BLaER1 treated with 17β-estradiol and CSF1 and Interleukin-3, amounts not matched to agents 10 nM and 100 nM (cell line): ENCODE data around the gene SLC25A30.
"Not testable (repeated sequence)": the region's sequence is repeated elsewhere in the genome, so short reads cannot be mapped to it uniquely, and the experiment has no call there.

ENCODE experiments used
- H3K27ac ChIP-seq, 11 experiments: shearing (Covaris generic); formaldehyde crosslinking; 2 replicates each; pipeline ENCODE4 v1.8.1; 2022
- H3K27me3 ChIP-seq, 11 experiments: shearing (Covaris generic); formaldehyde crosslinking; 2 replicates each; pipeline ENCODE4 v1.8.1; 2022
- H3K36me3 ChIP-seq, 11 experiments: shearing (Covaris generic); formaldehyde crosslinking; 2 replicates each; pipeline ENCODE4 v1.8.1; 2022
- H3K4me1 ChIP-seq, 10 experiments: shearing (Covaris generic); formaldehyde crosslinking; 2 replicates each; pipeline ENCODE4 v1.8.1; 2022
- H3K4me2 ChIP-seq, 11 experiments: shearing (Covaris generic); formaldehyde crosslinking; 2 replicates each; pipeline ENCODE4 v1.8.1; 2022
- H3K4me3 ChIP-seq, 10 experiments: shearing (Covaris generic); formaldehyde crosslinking; 2 replicates each; pipeline ENCODE4 v1.8.1; 2022
- H3K9ac ChIP-seq, 11 experiments: shearing (Covaris generic); formaldehyde crosslinking; 2 replicates each; pipeline ENCODE4 v1.8.1; 2022
- H3K9me3 ChIP-seq, 11 experiments: shearing (Covaris generic); formaldehyde crosslinking; replicated peaks in 1 of 11; 2 replicates each; pipeline ENCODE4 v1.8.1; 2022
- H4K20me1 ChIP-seq, 11 experiments: shearing (Covaris generic); formaldehyde crosslinking; 2 replicates each; pipeline ENCODE4 v1.8.1; 2022
- Cebpa-rat ChIP-seq, 11 experiments: shearing (Covaris generic); IDR thresholded peaks; 2 replicates each; pipeline ENCODE4 v1.8.1; 2022

SLC25A30 gene

DNA sequence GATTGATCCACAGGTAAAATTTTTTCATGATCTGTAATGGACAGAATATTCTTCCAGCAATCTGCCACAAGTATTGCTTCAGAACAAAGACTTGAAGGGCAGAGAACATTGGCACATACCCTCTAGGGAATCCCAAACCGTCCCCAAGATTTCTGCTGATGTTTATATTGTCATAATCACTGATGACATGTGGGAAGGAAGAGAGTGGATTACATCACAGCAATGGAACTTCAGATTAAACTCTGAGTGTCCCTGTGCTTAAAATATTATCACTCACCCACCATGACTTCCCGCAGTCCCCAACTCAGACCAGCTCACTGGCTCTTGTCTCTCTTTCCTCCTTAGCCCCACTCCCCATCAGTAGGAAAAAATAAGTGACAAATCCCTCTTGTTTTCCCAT, 68.7 kb downstream of the SLC25A30 start:
- TF ChIP-seq Cebpa-rat (IDR thresholded peaks at IDR 0.05): peak in 3 of 11 experiments; percentile 45 to 70 (median 64); a peak in 4 of 22 replicates
- peaks cover 62 to 99% (median 89%) of the 10 kb centered on the region in 11 experiments for H3K36me3 ChIP-seq
- H3K9ac ChIP-seq: peak overlapping the region in 9 of 11 experiments; percentile 10 to 61 (median 45); a peak in 12 of 22 replicates
- peak overlapping the region in 10 of 11 experiments; percentile 8 to 77 (median 70); a peak in 18 of 22 replicates for H3K27ac ChIP-seq
- no peak overlapping the region for H3K4me3 ChIP-seq
- H3K27me3 ChIP-seq: no peaks in the 10 kb centered on the region
- H3K4me1 ChIP-seq: peaks cover 0 to 37% (median 30%) of the 10 kb centered on the region in 10 experiments; a peak in 18 of 20 replicates
- no peaks in the 10 kb centered on the region for H4K20me1 ChIP-seq
- H3K9me3 ChIP-seq: no peaks in the 10 kb centered on the region
- H3K4me2 ChIP-seq: peak overlapping the region in 10 of 11 experiments; percentile 4 to 67 (median 46); a peak in 16 of 22 replicates

DNA sequence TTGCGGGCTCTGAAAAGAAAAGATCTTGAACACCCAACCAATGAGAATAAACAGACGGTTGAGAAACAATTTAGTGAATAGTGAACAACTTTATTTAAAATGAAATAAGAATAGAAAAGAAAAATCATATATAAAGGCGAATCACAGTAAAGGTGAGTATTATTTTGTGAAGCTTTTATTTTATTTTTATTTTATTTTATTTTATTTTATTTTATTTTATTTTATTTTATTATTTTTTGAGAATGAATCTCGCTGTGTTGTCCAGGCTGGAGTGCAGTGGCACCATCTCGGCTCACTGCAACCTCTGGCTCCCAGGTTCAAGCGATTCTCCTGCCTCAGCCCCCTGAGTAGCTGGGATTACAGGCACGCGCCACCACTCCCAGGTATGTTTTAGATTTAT, 74.1 kb downstream of the SLC25A30 start:
- Histone ChIP-seq H3K36me3 (peaks cover 42 to 67% (median 56%) of the 10 kb centered on the region in 11 experiments), H4K20me1 (peaks cover 14 to 18% (median 17%) of the 10 kb centered on the region in 11 experiments), H3K4me2 (0 out of 22 replicates have a peak overlapping the region, but pooled peaks of 1 of the 11 experiments have one; percentile 7), H3K4me1 (peaks cover 17 to 29% (median 23%) of the 10 kb centered on the region in 10 experiments)
- H3K27ac ChIP-seq, H3K9me3 ChIP-seq, H3K4me3 ChIP-seq, H3K9ac ChIP-seq, H3K27me3 ChIP-seq: not testable (repeated sequence)
